GM12878 (cell line): Measurements from ENCODE around the gene FNDC11. TPM values are rescaled to one million over a fixed set of nuclear protein-coding genes. Genes with fewer than 3 reads are reported as not detected.

Source experiments
- ATAC-seq: fragments of 200-7000 bp; cut with Tn5 transposase; 3 replicates; pipeline ENCODE4 v1.9.1; 2020; ENCODE audit warnings: mild to moderate bottlenecking, moderate library complexity
- BruUV-seq: library from RNA; stranded (reverse); fragments of 400-500 nt; replicated peaks from 2 replicates; lab custom pipeline; 2021; lab: Mats Ljungman, UMichigan
- CTCF ChIA-PET: fragments of 300-600 bp; sonication (Branson Sonifier 250); formaldehyde crosslinking; extraction: SDS; loops from one replicate; lab custom pipeline; 2021; ENCODE audit warnings: inconsistent platforms; lab: Yijun Ruan, JAX
- POLR2A ChIA-PET: fragments of 350-600 bp; formaldehyde crosslinking; extraction: SDS; loops from one replicate; lab custom pipeline; 2021; ENCODE audit warnings: inconsistent platforms; lab: Charles Lee
- RAD21 ChIA-PET: fragments of 300-600 bp; sonication (Branson Sonifier 250); formaldehyde crosslinking; loops from one replicate; lab custom pipeline; 2023; ENCODE audit warnings: antibody characterized with exemption; ENCODE audit not compliant: unreplicated experiment; lab: Charles Lee
- SMC1A ChIA-PET: fragments of 300-600 bp; sonication (Branson Sonifier 250); formaldehyde crosslinking; loops from one replicate; lab custom pipeline; 2023; ENCODE audit not compliant: unreplicated experiment, uncharacterized antibody; lab: Charles Lee
- DNase-seq: peaks from one replicate; pipeline ENCODE4 v3.0.0-alpha.2; 2011; ENCODE audit warnings: low read depth, low spot score
- FAIRE-seq: peaks from 3 replicates; lab custom pipeline; 2011; peaks lifted over from hg19 to GRCh38; lab: Jason Lieb, UNC
- H2AFZ ChIP-seq: 2 replicates; pipeline ENCODE4 v1.6.0; 2011; ENCODE audit warnings: low read depth, low read length, control low read depth; ENCODE audit not compliant: control insufficient read depth
- H3K27ac ChIP-seq: 2 replicates; pipeline ENCODE4 v1.5.1; 2011; ENCODE audit warnings: control low read depth; ENCODE audit not compliant: control insufficient read depth, insufficient read depth
- H3K27me3 ChIP-seq, 2 experiments: replicated peaks in 1 of 2; 2 replicates each; pipeline versions ENCODE4 v1.6.0 to v1.6.1; 2011; ENCODE audit warnings: low read length in 1 of 2; ENCODE audit not compliant: control insufficient read depth in 2 of 2, insufficient read depth in 2 of 2
- H3K36me3 ChIP-seq, 2 experiments: 2 replicates each; pipeline ENCODE4 v1.5.1; 2011; ENCODE audit warnings: low read length in 1 of 2; ENCODE audit not compliant: control insufficient read depth in 2 of 2, insufficient read depth in 2 of 2
- H3K4me1 ChIP-seq: 2 replicates; pipeline ENCODE4 v1.6.1; 2011; ENCODE audit warnings: mild to moderate bottlenecking, low read length, moderate library complexity, mixed read lengths; ENCODE audit not compliant: control insufficient read depth, insufficient read depth
- H3K4me2 ChIP-seq: 2 replicates; pipeline ENCODE4 v1.6.0; 2011; ENCODE audit warnings: control low read depth; ENCODE audit not compliant: control insufficient read depth, insufficient read depth
- H3K4me3 ChIP-seq: fragments of 200-600 bp; sonication (generic); 2 replicates; pipeline ENCODE4 v1.5.1; 2016
- H3K79me2 ChIP-seq: 2 replicates; pipeline ENCODE4 v1.6.0; 2011; ENCODE audit warnings: low read length; ENCODE audit not compliant: control insufficient read depth, insufficient read depth
- H3K9ac ChIP-seq: 2 replicates; pipeline ENCODE4 v1.8.0; 2011; ENCODE audit warnings: low read length, control low read depth, mixed read lengths; ENCODE audit not compliant: control insufficient read depth, insufficient read depth
- H3K9me3 ChIP-seq: replicated peaks from 3 replicates; pipeline ENCODE4 v1.5.1; 2011; ENCODE audit warnings: mild to moderate bottlenecking, low read length; ENCODE audit not compliant: control insufficient read depth, insufficient read depth
- H4K20me1 ChIP-seq: 2 replicates; pipeline ENCODE4 v1.6.0; 2011; ENCODE audit not compliant: control insufficient read depth, insufficient read depth
- CTCF ChIP-seq, 3 experiments: IDR thresholded peaks in 2 of 3; conservative IDR thresholded peaks in 1 of 3; 2 replicates each; pipeline ENCODE4 v1.5.1; 2011; ENCODE audit warnings: low read depth in 3 of 3, low read length in 3 of 3, mild to moderate bottlenecking in 3 of 3, control low read depth in 2 of 3, moderate library complexity in 2 of 3, inconsistent platforms in 1 of 3, mixed read lengths in 1 of 3; ENCODE audit not compliant: control insufficient read depth in 2 of 3, insufficient read depth in 1 of 3; ENCODE audit errors: extremely low read depth in 1 of 3
- KDM1A ChIP-seq: fragments of 200-600 bp; sonication (generic); IDR thresholded peaks from 2 replicates; pipeline ENCODE4 v1.6.1; 2016; ENCODE audit warnings: borderline replicate concordance
- RUNX3 ChIP-seq: IDR thresholded peaks from 2 replicates; pipeline ENCODE4 v1.6.1; 2012; ENCODE audit warnings: low read length, inconsistent platforms
- WGBS: methylation state at CpG from one replicate; pipeline ENCODE4 v1.1.6; 2016; ENCODE audit warnings: low lambda C conversion rate; ENCODE audit not compliant: insufficient replicate concordance, insufficient coverage; ENCODE audit errors: missing lambda C conversion rate; 5-methylcytosine and 5-hydroxymethylcytosine counted together
- in situ Hi-C: fragments of 300-500 bp; cut with MboI; formaldehyde crosslinking; loops from 9 replicates; pipeline ENCODE4 v1.14.3; 2018; ENCODE audit warnings: mixed read lengths
- intact Hi-C: fragments of 100-400 bp; cut with micrococcal nuclease; formaldehyde crosslinking; loops from one replicate; pipeline ENCODE4 v1.14.2; 2022; ENCODE audit not compliant: unreplicated experiment
- polyA plus RNA-seq, 11 experiments: library from polyadenylated mRNA; depleted of rRNA in 4 of 11; unstranded in 6 of 11; stranded (reverse) in 5 of 11; fragments of >200 nt; fragmentation: Nextera tagmentation in 4 of 11; fragmentation: Illumina TruSeq in 1 of 11; extraction: Ambion mirVana in 4 of 11; extraction: Trizol in 1 of 11; gene quantifications; 1 replicate in 1 of 11; 2 replicates in 10 of 11; pipeline versions ENCODE4 v1.2.1 to v1.2.3, GENCODE V29; 2011 to 2016; ENCODE audit warnings: inconsistent platforms in 2 of 11, missing spikeins in 2 of 11, low read depth in 1 of 11
- total RNA-seq, 4 experiments: library from RNA; depleted of rRNA in 3 of 4; stranded (reverse); fragments of >200 nt in 3 of 4; fragmentation: Illumina TruSeq in 1 of 4; extraction: Trizol in 1 of 4; gene quantifications; 2 replicates each; pipeline versions ENCODE4 v1.2.1 to v1.2.3, GENCODE V29; 2013 to 2021
- TF ChIP-seq, protein P1 (sequence below): fragments of 450-650 bp; IDR thresholded peaks from 2 replicates; pipeline ENCODE4 v1.6.1; 2017; ENCODE audit warnings: mild to moderate bottlenecking

Gene FNDC11
- total and polyA plus RNA-seq, 10 of the 15 experiments (the other 5 are each of a cell fraction or from before 2014, with no cell fraction given): 0.09 to 0.72 (median 0.34) TPM; not detected in 2

DNA sequence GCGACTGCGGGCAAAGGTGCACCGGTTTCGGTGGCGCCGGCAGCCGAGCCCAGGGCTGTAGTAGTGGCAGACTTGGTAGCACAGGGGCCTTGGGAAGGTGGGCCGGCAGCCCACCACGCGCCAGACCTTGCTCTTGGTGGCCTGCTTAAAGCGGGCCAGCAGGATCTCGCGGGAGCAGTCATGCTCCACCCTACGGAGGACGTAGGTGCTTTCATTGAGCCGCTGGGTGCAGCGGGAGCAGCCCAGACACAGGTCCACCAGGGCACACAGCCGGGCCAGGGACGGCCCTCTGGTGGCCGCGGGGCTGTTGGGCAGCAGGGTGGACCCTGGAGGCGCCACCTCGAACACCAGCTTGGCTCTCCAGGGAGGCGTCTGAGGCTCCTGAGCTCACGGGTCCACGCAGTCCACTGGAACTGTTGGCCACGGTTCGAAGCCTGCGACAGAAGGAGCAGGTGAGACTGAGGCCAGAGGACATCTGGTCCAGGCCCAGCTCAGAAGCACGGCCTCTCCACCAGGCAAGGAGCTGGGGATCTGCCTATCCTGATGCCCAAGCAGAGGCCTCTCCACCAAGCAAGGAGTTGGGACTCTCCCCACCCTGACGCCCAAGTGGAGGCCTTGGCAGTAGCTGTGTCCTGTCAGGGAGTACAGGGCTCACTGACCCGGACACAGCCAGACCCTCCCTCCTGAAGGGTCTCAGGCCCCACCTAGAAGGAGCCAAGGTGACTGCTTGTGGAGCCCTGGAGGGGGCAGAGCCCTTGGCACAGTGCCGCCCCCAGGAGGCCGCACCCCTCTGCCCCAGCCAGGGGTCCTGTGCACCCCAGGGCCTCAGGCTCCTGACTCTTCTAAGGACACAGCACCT lies 19.1 kb downstream of the FNDC11 start:
- Histone ChIP-seq H3K4me1 (peaks cover 22% of the 10 kb centered on the region), H4K20me1 (no peaks in the 10 kb centered on the region), H2AFZ (no peak overlapping the region), H3K79me2 (peaks cover 3% of the 10 kb centered on the region; the same call in 1 of the 2 replicates), H3K9me3 (no peaks in the 10 kb centered on the region), H3K4me3 (peak overlapping the region; percentile 90), H3K4me2 (peak overlapping the region; percentile 81), H3K27ac (no peak overlapping the region; the same call in 1 of the 2 replicates), H3K9ac (peak overlapping the region; percentile 82), H3K36me3 (no peaks in the 10 kb centered on the region), H3K27me3 (no peaks in the 10 kb centered on the region)
- in situ Hi-C loops: no loop called here
- ATAC-seq: peak; percentile 49
- 92% methylated on average over 34 of the region's 34 CpGs for WGBS
- ChIA-PET POLR2A (interaction anchor here (0.6 to 2.2 kb wide), 6 partner anchors 17 to 420 kb away, joined by 3 to 9 read pairs (median 5); partner anchors contain the start of genes FNDC11 and PTK6), CTCF (interaction anchor here (1.5 to 3.0 kb wide), 5 partner anchors 18 to 407 kb away, joined by 3 to 25 read pairs (median 5); partner anchors contain the start of genes PRPF6, PTK6 and TPD52L2), RAD21 (interaction anchor here (0.6 to 2.5 kb wide), 7 partner anchors 18 to 131 kb away, joined by 3 to 30 read pairs (median 4); partner anchors contain the start of genes PTK6 and SRMS), SMC1A (interaction anchor here (1.2 to 1.3 kb wide), 2 partner anchors 35 to 76 kb away, joined by 4 read pairs; partner anchors contain the start of gene PTK6)
- TF ChIP-seq, protein P1, sequence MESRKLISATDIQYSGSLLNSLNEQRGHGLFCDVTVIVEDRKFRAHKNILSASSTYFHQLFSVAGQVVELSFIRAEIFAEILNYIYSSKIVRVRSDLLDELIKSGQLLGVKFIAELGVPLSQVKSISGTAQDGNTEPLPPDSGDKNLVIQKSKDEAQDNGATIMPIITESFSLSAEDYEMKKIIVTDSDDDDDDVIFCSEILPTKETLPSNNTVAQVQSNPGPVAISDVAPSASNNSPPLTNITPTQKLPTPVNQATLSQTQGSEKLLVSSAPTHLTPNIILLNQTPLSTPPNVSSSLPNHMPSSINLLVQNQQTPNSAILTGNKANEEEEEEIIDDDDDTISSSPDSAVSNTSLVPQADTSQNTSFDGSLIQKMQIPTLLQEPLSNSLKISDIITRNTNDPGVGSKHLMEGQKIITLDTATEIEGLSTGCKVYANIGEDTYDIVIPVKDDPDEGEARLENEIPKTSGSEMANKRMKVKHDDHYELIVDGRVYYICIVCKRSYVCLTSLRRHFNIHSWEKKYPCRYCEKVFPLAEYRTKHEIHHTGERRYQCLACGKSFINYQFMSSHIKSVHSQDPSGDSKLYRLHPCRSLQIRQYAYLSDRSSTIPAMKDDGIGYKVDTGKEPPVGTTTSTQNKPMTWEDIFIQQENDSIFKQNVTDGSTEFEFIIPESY: peak; percentile 97
- TF ChIP-seq KDM1A: no peak
- no peak for TF ChIP-seq RUNX3
- TF ChIP-seq CTCF (IDR thresholded peaks at IDR 0.05 in 2 of 3, conservative IDR thresholded peaks at IDR 0.05 in 1 of 3; ENCODE audit: control insufficient read depth in 2 of 3, extremely low read depth in 1 of 3, insufficient read depth in 1 of 3, low read depth in 3 of 3, low read length in 3 of 3): peak in 1 of 3 experiments; percentile 19; a peak in 1 of 6 replicates
- intact Hi-C loops: no loop called here
- DNase-seq: no peak
- no TSS peak for BruUV-seq
- FAIRE-seq: no peak
